K562 (cell line): ENCODE results near the gene ITGB5. TPM values are rescaled to one million over a fixed set of nuclear protein-coding genes. Genes with fewer than 3 reads are reported as not detected.

ENCODE experiments used
- ETS2 ChIP-seq: IDR thresholded peaks from 2 replicates; pipeline ENCODE4 v1.6.1; 2016; ENCODE audit warnings: borderline replicate concordance, missing genetic modification characterization, mild to moderate bottlenecking, moderate library complexity, missing compliant biosample characterization; ENCODE audit not compliant: poor library complexity, severe bottlenecking
- ETV5 ChIP-seq: sonication (generic); formaldehyde crosslinking; IDR thresholded peaks from 2 replicates; pipeline ENCODE4 v1.4.0; 2020; ENCODE audit warnings: low read depth, mild to moderate bottlenecking, missing genetic modification reagents
- KLF6 ChIP-seq: fragments of 250-450 bp; sonication (Bioruptor Pico); IDR thresholded peaks from 2 replicates; pipeline ENCODE4 v1.4.0; 2020; ENCODE audit warnings: mild to moderate bottlenecking, moderate library complexity, borderline replicate concordance
- NONO ChIP-seq, 2 experiments: fragments of 200-400 bp in 1 of 2; fragments of 450-650 bp in 1 of 2; formaldehyde crosslinking in 1 of 2; IDR thresholded peaks; 2 replicates each; pipeline ENCODE4 v1.6.1; 2017; ENCODE audit warnings: low read depth in 2 of 2, mild to moderate bottlenecking in 2 of 2, moderate library complexity in 2 of 2, low read length in 1 of 2
- PHB2 ChIP-seq: fragments of 450-650 bp; IDR thresholded peaks from 2 replicates; pipeline ENCODE4 v1.6.1; 2017; ENCODE audit warnings: low read depth
- SAFB ChIP-seq: fragments of 200-400 bp; formaldehyde crosslinking; IDR thresholded peaks from 2 replicates; pipeline ENCODE4 v1.6.1; 2017; ENCODE audit warnings: low read depth, low read length, borderline replicate concordance
- ZFP30 ChIP-seq: fragments of 250-450 bp; sonication (Bioruptor Pico); IDR thresholded peaks from 2 replicates; pipeline ENCODE4 v1.8.0; 2022; ENCODE audit warnings: moderate library complexity, mild to moderate bottlenecking, inconsistent platforms, borderline replicate concordance
- ZNF644 ChIP-seq: fragments of 200-800 bp; sonication (Bioruptor generic); IDR thresholded peaks from 2 replicates; pipeline ENCODE4 v1.6.1; 2016; ENCODE audit warnings: low read depth, missing genetic modification characterization, missing compliant biosample characterization
- ZNF668 ChIP-seq: fragments of 250-450 bp; sonication (Bioruptor Pico); IDR thresholded peaks from 2 replicates; pipeline ENCODE4 v1.8.0; 2022; ENCODE audit warnings: mild to moderate bottlenecking, inconsistent platforms
- ZNF764 ChIP-seq: fragments of 250-450 bp; sonication (Bioruptor Pico); IDR thresholded peaks from 2 replicates; pipeline ENCODE4 v1.4.0; 2020; ENCODE audit warnings: low read depth, mild to moderate bottlenecking, moderate library complexity
- polyA plus RNA-seq, 8 experiments: library from polyadenylated mRNA; depleted of rRNA in 4 of 8; stranded (reverse) in 5 of 8; unstranded in 3 of 8; fragments of >200 nt; fragmentation: Nextera tagmentation in 2 of 8; fragmentation: Illumina TruSeq in 1 of 8; extraction: Ambion mirVana in 2 of 8; extraction: Trizol in 1 of 8; gene quantifications; 2 replicates each; pipeline versions ENCODE4 v1.2.1 to v1.2.3, GENCODE V29; 2011 to 2014; ENCODE audit warnings: inconsistent platforms in 1 of 8, missing spikeins in 1 of 8
- total RNA-seq, 7 experiments: library from RNA; depleted of rRNA in 6 of 7; stranded (reverse); fragments of >200 nt in 6 of 7; fragmentation: Illumina TruSeq in 2 of 7; extraction: Trizol in 2 of 7; gene quantifications; 2 replicates each; pipeline versions ENCODE4 v1.2.1 to v1.2.3, GENCODE V29; 2011 to 2021; ENCODE audit warnings: low replicate concordance in 1 of 7
- TF ChIP-seq, protein P1 (sequence below): sonication (generic); formaldehyde crosslinking; IDR thresholded peaks from 2 replicates; pipeline ENCODE4 v1.8.0; 2022; ENCODE audit warnings: missing genetic modification reagents, mild to moderate bottlenecking, moderate library complexity, borderline replicate concordance
- TF ChIP-seq, protein P2 (sequence below): fragments of 250-450 bp; sonication (Bioruptor Pico); IDR thresholded peaks from 2 replicates; pipeline ENCODE4 v1.5.0; 2021; ENCODE audit warnings: mild to moderate bottlenecking, moderate library complexity
- TF ChIP-seq, protein P3 (sequence below): sonication (generic); formaldehyde crosslinking; IDR thresholded peaks from 2 replicates; pipeline ENCODE4 v1.9.0; 2022; ENCODE audit warnings: mild to moderate bottlenecking, missing genetic modification reagents
- TF ChIP-seq, protein P4 (sequence below), 2 experiments: fragments of 450-650 bp; IDR thresholded peaks; 2 replicates each; pipeline ENCODE4 v1.6.1; 2016
- TF ChIP-seq, protein P5 (sequence below): sonication (generic); formaldehyde crosslinking; IDR thresholded peaks from 2 replicates; pipeline ENCODE4 v1.8.0; 2022; ENCODE audit warnings: missing genetic modification reagents, mild to moderate bottlenecking, borderline replicate concordance
- TF ChIP-seq, protein P6 (sequence below): sonication (generic); formaldehyde crosslinking; IDR thresholded peaks from 2 replicates; pipeline ENCODE4 v1.9.0; 2022; ENCODE audit warnings: mild to moderate bottlenecking, missing genetic modification reagents

The ITGB5 gene
- total and polyA plus RNA-seq, 9 of the 15 experiments (the other 6 are each of a cell fraction or from before 2014, with no cell fraction given), result 1.7 to 46.8 (median 9.9) TPM

DNA sequence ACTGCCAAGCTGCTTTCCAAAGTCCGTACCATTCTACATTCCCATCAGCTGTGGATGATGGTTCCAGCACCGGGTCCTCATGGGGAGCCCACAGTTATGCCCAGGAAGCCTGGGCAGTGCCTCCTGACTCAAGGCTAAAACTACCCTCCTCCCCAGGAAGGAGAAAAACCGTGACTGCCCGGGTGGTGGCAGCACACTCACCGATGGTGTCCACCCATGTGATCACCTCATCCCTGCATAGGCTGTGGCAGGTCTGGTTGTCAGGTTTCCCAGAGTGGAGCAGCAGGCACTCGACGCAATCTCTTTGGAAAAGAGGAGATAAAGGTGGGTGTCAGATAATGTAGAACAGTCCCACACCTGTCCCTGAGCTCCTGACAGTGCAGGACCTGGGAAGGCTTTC, 118.4 kb downstream of the ITGB5 start (continued):
- TF ChIP-seq, protein P1, sequence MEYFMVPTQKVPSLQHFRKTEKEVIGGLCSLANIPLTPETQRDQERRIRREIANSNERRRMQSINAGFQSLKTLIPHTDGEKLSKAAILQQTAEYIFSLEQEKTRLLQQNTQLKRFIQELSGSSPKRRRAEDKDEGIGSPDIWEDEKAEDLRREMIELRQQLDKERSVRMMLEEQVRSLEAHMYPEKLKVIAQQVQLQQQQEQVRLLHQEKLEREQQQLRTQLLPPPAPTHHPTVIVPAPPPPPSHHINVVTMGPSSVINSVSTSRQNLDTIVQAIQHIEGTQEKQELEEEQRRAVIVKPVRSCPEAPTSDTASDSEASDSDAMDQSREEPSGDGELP (CRISPR knock-in tag), result 0 out of 2 replicates have a peak, but pooled peaks have one; percentile 16
- TF ChIP-seq, protein P2, sequence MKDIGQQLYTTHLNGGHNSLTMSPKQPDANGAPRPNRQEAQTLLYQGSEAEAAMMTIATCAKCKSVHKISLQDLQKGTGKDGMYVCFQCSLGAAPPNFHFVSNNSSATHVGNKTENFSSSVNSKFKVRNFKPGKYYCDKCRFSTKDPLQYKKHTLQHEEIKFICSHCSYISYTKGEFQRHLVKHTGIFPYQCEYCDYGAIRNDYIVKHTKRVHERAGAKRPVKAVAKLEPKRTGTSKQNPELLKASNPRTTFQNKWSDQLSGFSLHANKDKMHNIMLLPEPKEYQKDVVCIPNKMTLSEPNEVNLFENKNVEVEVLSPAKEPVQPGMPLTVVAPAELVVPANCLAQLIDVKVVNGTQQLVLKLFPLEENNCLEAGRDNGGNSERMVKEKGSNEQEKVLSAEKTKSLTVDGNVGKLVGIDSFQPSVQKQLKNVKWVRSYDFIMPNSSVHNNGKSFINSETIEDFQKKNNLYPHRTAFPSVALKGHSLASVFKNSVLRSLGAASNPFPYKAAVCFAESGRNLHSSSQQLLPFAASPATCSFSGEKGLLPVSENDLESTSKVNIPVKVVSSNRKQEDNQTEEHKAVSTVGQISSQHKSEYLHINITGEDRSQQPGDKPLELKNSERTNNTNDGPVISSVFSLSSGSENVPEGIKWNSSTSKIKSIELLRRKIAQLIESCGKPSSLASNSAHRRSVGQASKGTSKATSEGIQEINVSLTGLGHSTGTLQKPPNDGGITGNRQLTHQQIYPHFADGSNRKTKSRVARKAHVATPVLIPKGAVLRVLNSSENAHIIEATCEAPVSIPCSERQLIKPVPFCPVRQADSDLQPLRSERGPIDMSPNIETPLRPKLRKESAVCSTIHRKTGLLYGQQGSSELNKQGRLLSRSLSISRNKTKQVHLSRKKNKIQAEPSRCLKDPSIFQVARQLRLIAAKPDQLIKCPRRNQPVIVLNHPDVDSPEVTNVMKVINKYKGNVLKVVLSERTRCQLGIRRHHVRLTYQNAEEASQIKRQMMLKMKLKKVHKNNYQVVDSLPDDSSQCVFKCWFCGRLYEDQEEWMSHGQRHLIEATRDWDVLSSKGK (CRISPR knock-in tag), result no peak
- TF ChIP-seq, protein P3, sequence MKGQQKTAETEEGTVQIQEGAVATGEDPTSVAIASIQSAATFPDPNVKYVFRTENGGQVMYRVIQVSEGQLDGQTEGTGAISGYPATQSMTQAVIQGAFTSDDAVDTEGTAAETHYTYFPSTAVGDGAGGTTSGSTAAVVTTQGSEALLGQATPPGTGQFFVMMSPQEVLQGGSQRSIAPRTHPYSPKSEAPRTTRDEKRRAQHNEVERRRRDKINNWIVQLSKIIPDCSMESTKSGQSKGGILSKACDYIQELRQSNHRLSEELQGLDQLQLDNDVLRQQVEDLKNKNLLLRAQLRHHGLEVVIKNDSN, result peak; percentile 66
- no peak for TF ChIP-seq ZNF668 (CRISPR knock-in tag)
- no peak for TF ChIP-seq NONO (IDR thresholded peaks at IDR 0.05; ENCODE audit: low read depth in 2 of 2, low read length in 1 of 2)
- TF ChIP-seq SAFB, result no peak
- no peak for TF ChIP-seq ZNF764 (CRISPR knock-in tag)
- no peak for TF ChIP-seq ETV5 (CRISPR knock-in tag)
- TF ChIP-seq, protein P4, sequence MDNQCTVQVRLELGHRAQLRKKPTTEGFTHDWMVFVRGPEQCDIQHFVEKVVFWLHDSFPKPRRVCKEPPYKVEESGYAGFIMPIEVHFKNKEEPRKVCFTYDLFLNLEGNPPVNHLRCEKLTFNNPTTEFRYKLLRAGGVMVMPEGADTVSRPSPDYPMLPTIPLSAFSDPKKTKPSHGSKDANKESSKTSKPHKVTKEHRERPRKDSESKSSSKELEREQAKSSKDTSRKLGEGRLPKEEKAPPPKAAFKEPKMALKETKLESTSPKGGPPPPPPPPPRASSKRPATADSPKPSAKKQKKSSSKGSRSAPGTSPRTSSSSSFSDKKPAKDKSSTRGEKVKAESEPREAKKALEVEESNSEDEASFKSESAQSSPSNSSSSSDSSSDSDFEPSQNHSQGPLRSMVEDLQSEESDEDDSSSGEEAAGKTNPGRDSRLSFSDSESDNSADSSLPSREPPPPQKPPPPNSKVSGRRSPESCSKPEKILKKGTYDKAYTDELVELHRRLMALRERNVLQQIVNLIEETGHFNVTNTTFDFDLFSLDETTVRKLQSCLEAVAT (IDR thresholded peaks at IDR 0.05), result no peak
- TF ChIP-seq, protein P5, sequence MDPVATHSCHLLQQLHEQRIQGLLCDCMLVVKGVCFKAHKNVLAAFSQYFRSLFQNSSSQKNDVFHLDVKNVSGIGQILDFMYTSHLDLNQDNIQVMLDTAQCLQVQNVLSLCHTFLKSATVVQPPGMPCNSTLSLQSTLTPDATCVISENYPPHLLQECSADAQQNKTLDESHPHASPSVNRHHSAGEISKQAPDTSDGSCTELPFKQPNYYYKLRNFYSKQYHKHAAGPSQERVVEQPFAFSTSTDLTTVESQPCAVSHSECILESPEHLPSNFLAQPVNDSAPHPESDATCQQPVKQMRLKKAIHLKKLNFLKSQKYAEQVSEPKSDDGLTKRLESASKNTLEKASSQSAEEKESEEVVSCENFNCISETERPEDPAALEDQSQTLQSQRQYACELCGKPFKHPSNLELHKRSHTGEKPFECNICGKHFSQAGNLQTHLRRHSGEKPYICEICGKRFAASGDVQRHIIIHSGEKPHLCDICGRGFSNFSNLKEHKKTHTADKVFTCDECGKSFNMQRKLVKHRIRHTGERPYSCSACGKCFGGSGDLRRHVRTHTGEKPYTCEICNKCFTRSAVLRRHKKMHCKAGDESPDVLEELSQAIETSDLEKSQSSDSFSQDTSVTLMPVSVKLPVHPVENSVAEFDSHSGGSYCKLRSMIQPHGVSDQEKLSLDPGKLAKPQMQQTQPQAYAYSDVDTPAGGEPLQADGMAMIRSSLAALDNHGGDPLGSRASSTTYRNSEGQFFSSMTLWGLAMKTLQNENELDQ (CRISPR knock-in tag), result no peak
- no peak for TF ChIP-seq ETS2
- no peak for TF ChIP-seq KLF6
- TF ChIP-seq, protein P6, sequence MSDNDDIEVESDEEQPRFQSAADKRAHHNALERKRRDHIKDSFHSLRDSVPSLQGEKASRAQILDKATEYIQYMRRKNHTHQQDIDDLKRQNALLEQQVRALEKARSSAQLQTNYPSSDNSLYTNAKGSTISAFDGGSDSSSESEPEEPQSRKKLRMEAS (CRISPR knock-in tag), result no peak
- no peak for TF ChIP-seq ZFP30 (CRISPR knock-in tag)
- TF ChIP-seq ZNF644 (tag), result no peak
- no peak for TF ChIP-seq PHB2
